ENCODE results near the gene PFKL. TPM values are rescaled to one million over a fixed set of nuclear protein-coding genes. Genes with fewer than 3 reads are reported as not detected.

PFKL gene
- polyA plus RNA-seq, 2 of the 4 experiments (the other 2 are of a cell fraction): 23.2 to 38.7 TPM

GRCh38 chr21:44370786-44371410 lies 71.0 kb downstream of the PFKL start:
- DNase-seq (ENCODE audit: low read depth in 1 of 2, low spot score in 1 of 2) (no peak), ATAC-seq (no peak), FAIRE-seq (no peak)
- 89% methylated on average over 21 of the region's 37 CpGs for WGBS (ENCODE audit: missing lambda C conversion rate)
- POLR2A ChIA-PET: no interaction called here
- H3K4me1 ChIP-seq: peaks cover 4% of the 10 kb centered on the region; the same call in 1 of the 3 replicates
- H3K4me3 ChIP-seq: no peak overlapping the region
- TF ChIP-seq FOSB (CRISPR knock-in tag; IDR thresholded peaks at IDR 0.05): no peak
- TF ChIP-seq TP53 (CRISPR knock-in tag; IDR thresholded peaks at IDR 0.05): no peak
- TF ChIP-seq, protein P1, sequence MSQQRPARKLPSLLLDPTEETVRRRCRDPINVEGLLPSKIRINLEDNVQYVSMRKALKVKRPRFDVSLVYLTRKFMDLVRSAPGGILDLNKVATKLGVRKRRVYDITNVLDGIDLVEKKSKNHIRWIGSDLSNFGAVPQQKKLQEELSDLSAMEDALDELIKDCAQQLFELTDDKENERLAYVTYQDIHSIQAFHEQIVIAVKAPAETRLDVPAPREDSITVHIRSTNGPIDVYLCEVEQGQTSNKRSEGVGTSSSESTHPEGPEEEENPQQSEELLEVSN (IDR thresholded peaks at IDR 0.05; ENCODE audit: borderline replicate concordance, low read depth): no peak
- no peak for TF ChIP-seq CHD4 (IDR thresholded peaks at IDR 0.05; ENCODE audit: borderline replicate concordance)
- TF ChIP-seq PHF8 (IDR thresholded peaks at IDR 0.05; ENCODE audit: borderline replicate concordance, low read depth): no peak
- no peak for TF ChIP-seq POLR2A (IDR thresholded peaks at IDR 0.05; ENCODE audit: low read length)
- no peak for TF ChIP-seq KDM5A (IDR thresholded peaks at IDR 0.05)
- no peak for TF ChIP-seq GATA3 (IDR thresholded peaks at IDR 0.05; ENCODE audit: borderline replicate concordance)
- TF ChIP-seq MAZ (IDR thresholded peaks at IDR 0.05; ENCODE audit: borderline replicate concordance, low read depth, low read length): no peak
- no peak for TF ChIP-seq ESRRA (IDR thresholded peaks at IDR 0.05; ENCODE audit: borderline replicate concordance, low read length)
- H3K4me2 ChIP-seq: no peak overlapping the region; the same call in 1 of the 3 replicates
- CTCF ChIA-PET: no interaction called here
- H3K9me3 ChIP-seq: no peaks in the 10 kb centered on the region
- H3K27ac ChIP-seq: no peak overlapping the region

GRCh38 chr21:44371596-44371995 lies 71.7 kb downstream of the PFKL start:
- Histone ChIP-seq H3K4me2 (no peak overlapping the region), H3K4me3 (no peak overlapping the region), H3K4me1 (peaks cover 4% of the 10 kb centered on the region; the same call in 1 of the 3 replicates), H3K27ac (no peak overlapping the region), H3K9me3 (no peaks in the 10 kb centered on the region)
- ATAC-seq (no peak), FAIRE-seq (no peak), DNase-seq (ENCODE audit: low read depth in 1 of 2, low spot score in 1 of 2) (no peak)
- TF ChIP-seq CBX2 (IDR thresholded peaks at IDR 0.05; ENCODE audit: borderline replicate concordance, low read depth) (no peak), MAFK (IDR thresholded peaks at IDR 0.05; ENCODE audit: partially characterized antibody) (no peak), HOXA7 (CRISPR knock-in tag; IDR thresholded peaks at IDR 0.05) (no peak), ZSCAN20 (CRISPR knock-in tag; IDR thresholded peaks at IDR 0.05) (no peak), BHLHE40 (IDR thresholded peaks at IDR 0.05; ENCODE audit: low read depth, low read length) (no peak), ZFP36 (IDR thresholded peaks at IDR 0.05; ENCODE audit: borderline replicate concordance, partially characterized antibody) (no peak), MAZ (IDR thresholded peaks at IDR 0.05; ENCODE audit: borderline replicate concordance, low read depth, low read length) (no peak), MYC (IDR thresholded peaks at IDR 0.05; ENCODE audit: borderline replicate concordance, low read length) (no peak), KDM5A (IDR thresholded peaks at IDR 0.05) (no peak), ESRRA (IDR thresholded peaks at IDR 0.05; ENCODE audit: borderline replicate concordance, low read length) (no peak)
- ChIA-PET POLR2A (no interaction called here), CTCF (interaction anchor here (1.6 kb wide), 1 partner anchor 768 kb away, joined by 3 read pairs; no protein-coding TSS in a partner anchor)
- WGBS (ENCODE audit: missing lambda C conversion rate): 96% methylated on average over 6 of the region's 6 CpGs

- Histone ChIP-seq H3K4me2 (no peak overlapping the region), H3K9me3 (no peaks in the 10 kb centered on the region), H3K27ac (no peak overlapping the region), H3K4me1 (peaks cover 4% of the 10 kb centered on the region; the same call in 1 of the 3 replicates), H3K4me3 (no peak overlapping the region)
- FAIRE-seq (no peak), DNase-seq (ENCODE audit: low read depth in 1 of 2, low spot score in 1 of 2) (no peak), ATAC-seq (no peak)
- CTCF ChIA-PET: interaction anchor here (1.6 kb wide), 1 partner anchor 767 kb away, joined by 3 read pairs; no protein-coding TSS in a partner anchor
- WGBS (ENCODE audit: missing lambda C conversion rate): 25% methylated on average over 8 of the region's 8 CpGs
- POLR2A ChIA-PET: no interaction called here
- TF ChIP-seq MYC (IDR thresholded peaks at IDR 0.05; ENCODE audit: borderline replicate concordance, low read length) (no peak), NFE2L2 (conservative IDR thresholded peaks at IDR 0.05; ENCODE audit: low read length) (no peak), NR3C1 (IDR thresholded peaks at IDR 0.05) (no peak), ZSCAN20 (CRISPR knock-in tag; IDR thresholded peaks at IDR 0.05) (no peak), PHF8 (IDR thresholded peaks at IDR 0.05; ENCODE audit: borderline replicate concordance, low read depth) (no peak), BHLHE40 (IDR thresholded peaks at IDR 0.05; ENCODE audit: low read depth, low read length) (no peak), HOXB13 (CRISPR knock-in tag; IDR thresholded peaks at IDR 0.05; ENCODE audit: low read depth) (no peak), NPAS2 (CRISPR knock-in tag; IDR thresholded peaks at IDR 0.05; ENCODE audit: borderline replicate concordance) (no peak), RNF2 (IDR thresholded peaks at IDR 0.05; ENCODE audit: borderline replicate concordance, low read depth) (no peak), TP53 (CRISPR knock-in tag; IDR thresholded peaks at IDR 0.05) (no peak), RAD21 (conservative IDR thresholded peaks at IDR 0.05 in 1 of 2, IDR thresholded peaks at IDR 0.05 in 1 of 2) (no peak), HOXA7 (CRISPR knock-in tag; IDR thresholded peaks at IDR 0.05) (no peak), TFCP2L1 (CRISPR knock-in tag; IDR thresholded peaks at IDR 0.05) (no peak), FOSL2 (IDR thresholded peaks at IDR 0.05) (no peak), FOSL2 (CRISPR knock-in tag; IDR thresholded peaks at IDR 0.05) (no peak), POLR2AphosphoS2 (conservative IDR thresholded peaks at IDR 0.05; ENCODE audit: low read length) (no peak), ZC3H11A (IDR thresholded peaks at IDR 0.05) (no peak), BCL3 (IDR thresholded peaks at IDR 0.05) (no peak)
- TF ChIP-seq, protein P2, sequence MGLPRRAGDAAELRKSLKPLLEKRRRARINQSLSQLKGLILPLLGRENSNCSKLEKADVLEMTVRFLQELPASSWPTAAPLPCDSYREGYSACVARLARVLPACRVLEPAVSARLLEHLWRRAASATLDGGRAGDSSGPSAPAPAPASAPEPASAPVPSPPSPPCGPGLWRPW (IDR thresholded peaks at IDR 0.05): no peak
- TF ChIP-seq, protein P1 (IDR thresholded peaks at IDR 0.05; ENCODE audit: borderline replicate concordance, low read depth): no peak
These were observed 72.8 kb downstream of the PFKL start for GRCh38 chr21:44372616-44373015.
